Measurements from ENCODE around the gene LIPC.

- TF ChIP-seq CTCF (tag by site-specific recombination; IDR thresholded peaks at IDR 0.05) (no peak), ZSCAN23 (tag by site-specific recombination; IDR thresholded peaks at IDR 0.05) (no peak), ZNF76 (tag by site-specific recombination; IDR thresholded peaks at IDR 0.05; ENCODE audit: borderline replicate concordance, low read depth) (no peak), ZNF654 (tag by site-specific recombination; IDR thresholded peaks at IDR 0.05; ENCODE audit: low read depth) (no peak), SALL2 (tag by site-specific recombination; IDR thresholded peaks at IDR 0.05; ENCODE audit: borderline replicate concordance) (no peak), ZBTB8A (tag by site-specific recombination; IDR thresholded peaks at IDR 0.05) (no peak), KLF7 (tag by site-specific recombination; IDR thresholded peaks at IDR 0.05; ENCODE audit: borderline replicate concordance) (no peak), ZNF501 (tag by site-specific recombination; IDR thresholded peaks at IDR 0.05) (no peak), ZNF23 (tag by site-specific recombination; IDR thresholded peaks at IDR 0.05; ENCODE audit: borderline replicate concordance) (no peak), YY2 (tag by site-specific recombination; IDR thresholded peaks at IDR 0.05) (no peak), ZNF660 (tag by site-specific recombination; IDR thresholded peaks at IDR 0.05) (no peak), ZNF677 (tag by site-specific recombination; IDR thresholded peaks at IDR 0.05) (no peak)
- TF ChIP-seq, protein P1, sequence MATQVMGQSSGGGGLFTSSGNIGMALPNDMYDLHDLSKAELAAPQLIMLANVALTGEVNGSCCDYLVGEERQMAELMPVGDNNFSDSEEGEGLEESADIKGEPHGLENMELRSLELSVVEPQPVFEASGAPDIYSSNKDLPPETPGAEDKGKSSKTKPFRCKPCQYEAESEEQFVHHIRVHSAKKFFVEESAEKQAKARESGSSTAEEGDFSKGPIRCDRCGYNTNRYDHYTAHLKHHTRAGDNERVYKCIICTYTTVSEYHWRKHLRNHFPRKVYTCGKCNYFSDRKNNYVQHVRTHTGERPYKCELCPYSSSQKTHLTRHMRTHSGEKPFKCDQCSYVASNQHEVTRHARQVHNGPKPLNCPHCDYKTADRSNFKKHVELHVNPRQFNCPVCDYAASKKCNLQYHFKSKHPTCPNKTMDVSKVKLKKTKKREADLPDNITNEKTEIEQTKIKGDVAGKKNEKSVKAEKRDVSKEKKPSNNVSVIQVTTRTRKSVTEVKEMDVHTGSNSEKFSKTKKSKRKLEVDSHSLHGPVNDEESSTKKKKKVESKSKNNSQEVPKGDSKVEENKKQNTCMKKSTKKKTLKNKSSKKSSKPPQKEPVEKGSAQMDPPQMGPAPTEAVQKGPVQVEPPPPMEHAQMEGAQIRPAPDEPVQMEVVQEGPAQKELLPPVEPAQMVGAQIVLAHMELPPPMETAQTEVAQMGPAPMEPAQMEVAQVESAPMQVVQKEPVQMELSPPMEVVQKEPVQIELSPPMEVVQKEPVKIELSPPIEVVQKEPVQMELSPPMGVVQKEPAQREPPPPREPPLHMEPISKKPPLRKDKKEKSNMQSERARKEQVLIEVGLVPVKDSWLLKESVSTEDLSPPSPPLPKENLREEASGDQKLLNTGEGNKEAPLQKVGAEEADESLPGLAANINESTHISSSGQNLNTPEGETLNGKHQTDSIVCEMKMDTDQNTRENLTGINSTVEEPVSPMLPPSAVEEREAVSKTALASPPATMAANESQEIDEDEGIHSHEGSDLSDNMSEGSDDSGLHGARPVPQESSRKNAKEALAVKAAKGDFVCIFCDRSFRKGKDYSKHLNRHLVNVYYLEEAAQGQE (tag by site-specific recombination; IDR thresholded peaks at IDR 0.05) = no peak
These were observed 27.8 kb downstream of the LIPC start for GRCh38 chr15:58459560-58459959.

All from HEK293 (cell line).